ENCODE data around the gene OR11H7.
"Not testable (repeated sequence)": the region's sequence is repeated elsewhere in the genome, so short reads cannot be mapped to it uniquely, and the experiment has no call there.

OR11H7 gene

GRCh38 chr14:20228681-20229080, at the start of gene OR11H7:
Gene OR11H7, plus strand, starts transcription at chr14:20228981.
- no peak for DNase-seq

GRCh38 chr14:20179218-20179617, 49.6 kb upstream of the OR11H7 start:
- no peak for DNase-seq

GRCh38 chr14:20179880-20180279, 48.9 kb upstream of the OR11H7 start:
- no peak for DNase-seq

- no peak for DNase-seq
Observed at GRCh38 chr14:20180486-20180885, 48.3 kb upstream of the OR11H7 start.

GRCh38 chr14:20184181-20184580, 44.6 kb upstream of the OR11H7 start:
- DNase-seq = no peak

- no peak for DNase-seq
Observed at GRCh38 chr14:20190596-20190995, 38.2 kb upstream of the OR11H7 start, which contains the start of gene OR11G2. Gene OR11G2, plus strand, starts transcription at chr14:20190896. Its CDS starts 6,542 bp downstream, at chr14:20197438.

- DNase-seq = no peak
Observed at GRCh38 chr14:20191396-20191795, 37.4 kb upstream of the OR11H7 start.

GRCh38 chr14:20194101-20194500, 34.7 kb upstream of the OR11H7 start:
- no peak for DNase-seq

GRCh38 chr14:20195170-20195569, 33.6 kb upstream of the OR11H7 start:
- DNase-seq = not testable (repeated sequence)

GRCh38 chr14:20195911-20196310, 32.9 kb upstream of the OR11H7 start:
- DNase-seq = no peak

GRCh38 chr14:20197459-20197858, 31.3 kb upstream of the OR11H7 start:
- no peak for DNase-seq

GRCh38 chr14:20198991-20199390, 29.8 kb upstream of the OR11H7 start:
- no peak for DNase-seq

GRCh38 chr14:20204721-20205120, 24.1 kb upstream of the OR11H7 start:
- DNase-seq = no peak

GRCh38 chr14:20209595-20209994, 19.2 kb upstream of the OR11H7 start:
- DNase-seq = no peak

- not testable (repeated sequence) for DNase-seq
Observed at GRCh38 chr14:20212406-20212805, 16.4 kb upstream of the OR11H7 start.

GRCh38 chr14:20215196-20215595, 13.6 kb upstream of the OR11H7 start:
- no peak for DNase-seq

- no peak for DNase-seq
Observed at GRCh38 chr14:20219033-20219432, 9.7 kb upstream of the OR11H7 start.

GRCh38 chr14:20223410-20223809, 5.4 kb upstream of the OR11H7 start, which contains the start of gene OR11H6:
Gene OR11H6, plus strand, starts transcription at chr14:20223710. Its CDS starts 0 bp downstream, at chr14:20223710.
- DNase-seq = no peak

- DNase-seq = not testable (repeated sequence)
Observed at GRCh38 chr14:20235415-20235814, 6.6 kb downstream of the OR11H7 start.

GRCh38 chr14:20247646-20248246, 19.0 kb downstream of the OR11H7 start:
- no peak for DNase-seq

- DNase-seq = no peak
Observed at GRCh38 chr14:20262642-20263128, 33.9 kb downstream of the OR11H7 start.

- not testable (repeated sequence) for DNase-seq
Observed at GRCh38 chr14:20264361-20264760, 35.6 kb downstream of the OR11H7 start.

- no peak for DNase-seq
Observed at GRCh38 chr14:20274062-20274461, 45.3 kb downstream of the OR11H7 start.

- DNase-seq = no peak
Observed at GRCh38 chr14:20277409-20277808, 48.6 kb downstream of the OR11H7 start.

GRCh38 chr14:20278414-20278813, 49.6 kb downstream of the OR11H7 start:
- no peak for DNase-seq
